ENCODE data around the gene TEAD1.

The TEAD1 gene

DNA sequence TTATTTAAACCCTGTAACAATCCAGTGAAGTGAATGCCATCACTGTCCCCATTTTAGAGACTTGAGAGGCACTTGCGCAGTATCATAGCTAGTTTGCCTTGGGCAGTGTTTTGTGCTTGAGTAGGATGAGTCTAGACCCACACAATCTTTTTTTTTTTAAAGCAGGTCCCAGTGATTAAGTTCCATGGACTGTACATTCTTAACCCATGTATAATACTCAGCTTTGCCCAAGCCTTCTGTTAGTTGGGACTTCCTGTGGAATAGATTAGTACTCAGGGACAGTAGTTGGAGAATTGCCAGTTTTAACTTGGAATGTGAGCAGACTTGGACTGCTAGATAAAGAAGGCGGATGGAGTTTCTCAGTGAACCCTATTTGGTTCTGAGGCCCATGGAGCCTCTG, 226.3 kb downstream of the TEAD1 start:
- peak; percentile 78 for DNase-seq (ENCODE audit: low spot score)

DNA sequence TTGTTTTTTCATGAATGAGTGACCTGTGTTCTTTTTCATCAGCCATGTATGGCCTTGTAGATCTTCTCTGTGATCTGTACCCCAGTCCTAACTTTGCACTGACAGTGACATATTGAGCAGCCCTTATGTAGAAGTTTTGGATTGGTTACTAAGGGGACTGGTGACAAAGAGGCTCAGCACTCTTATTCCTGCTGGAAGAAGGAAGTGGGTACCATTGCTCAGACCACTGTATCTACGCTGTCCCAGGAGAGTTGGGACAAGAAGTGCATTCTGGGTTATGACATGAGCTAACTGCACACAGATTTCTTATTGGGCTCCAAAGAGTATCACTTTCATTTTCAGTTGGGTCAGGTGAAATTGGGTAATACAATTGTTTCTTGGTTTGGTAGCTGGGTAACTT, 227.1 kb downstream of the TEAD1 start:
- no peak for DNase-seq (ENCODE audit: low spot score)

DNA sequence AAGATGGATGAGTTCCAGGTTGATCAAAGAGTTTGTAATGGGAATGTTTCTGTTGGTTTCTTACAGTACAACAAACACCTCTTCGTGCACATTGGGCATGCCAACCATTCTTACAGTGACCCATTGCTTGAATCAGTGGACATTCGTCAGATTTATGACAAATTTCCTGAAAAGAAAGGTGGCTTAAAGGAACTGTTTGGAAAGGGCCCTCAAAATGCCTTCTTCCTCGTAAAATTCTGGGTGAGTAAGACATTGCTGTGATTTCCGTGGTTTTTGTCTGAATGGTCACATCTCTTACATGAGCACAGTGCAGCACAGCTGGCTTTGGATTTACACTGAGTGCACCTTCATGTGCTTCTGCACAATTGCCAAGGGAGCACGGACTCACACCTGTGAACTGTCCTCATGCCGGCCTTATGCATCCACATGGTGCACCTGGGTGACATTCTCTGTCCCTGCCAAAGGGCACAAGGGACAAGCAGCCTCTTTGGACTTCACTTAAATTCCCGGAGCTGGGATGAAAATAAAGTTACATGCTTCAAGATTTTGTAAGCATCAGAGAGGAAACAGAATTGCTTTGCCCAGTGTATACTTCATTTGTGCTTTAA, 227.8 kb downstream of the TEAD1 start:
- DNase-seq (ENCODE audit: low spot score), result peak; percentile 35

DNA sequence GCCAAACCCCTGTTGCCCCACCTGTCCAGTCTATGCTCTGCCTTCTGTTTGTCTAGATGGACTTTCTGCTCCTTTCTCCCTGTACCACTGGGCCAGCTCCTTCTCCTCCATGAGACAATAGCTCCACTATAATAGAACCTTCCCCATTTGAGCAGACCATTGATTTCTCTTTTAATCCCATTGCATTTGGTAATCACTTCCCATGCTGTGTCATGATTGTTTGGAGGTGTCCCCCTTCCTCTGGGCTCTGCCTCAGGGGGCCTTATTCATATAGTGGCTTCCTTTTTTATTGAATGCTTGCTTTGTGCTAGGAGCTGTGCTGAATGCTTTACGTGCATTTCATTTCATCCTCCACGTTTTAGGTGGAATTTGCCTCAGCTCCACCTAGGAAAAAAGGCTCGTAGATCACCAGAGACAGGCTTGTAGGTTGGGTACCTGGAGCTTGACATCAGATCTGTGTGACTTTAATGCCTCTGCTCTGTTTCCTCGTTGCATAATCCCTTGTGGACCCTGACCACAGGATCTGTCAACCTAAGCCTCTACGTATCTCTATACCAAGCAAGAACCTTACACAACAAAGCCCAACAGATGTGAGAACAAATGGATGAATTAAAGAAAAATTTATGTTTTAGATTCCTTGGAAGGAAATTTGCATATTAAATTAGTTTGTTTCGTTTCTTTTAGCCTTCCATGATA, 228.7 kb downstream of the TEAD1 start:
- DNase-seq (ENCODE audit: low spot score), result no peak

DNA sequence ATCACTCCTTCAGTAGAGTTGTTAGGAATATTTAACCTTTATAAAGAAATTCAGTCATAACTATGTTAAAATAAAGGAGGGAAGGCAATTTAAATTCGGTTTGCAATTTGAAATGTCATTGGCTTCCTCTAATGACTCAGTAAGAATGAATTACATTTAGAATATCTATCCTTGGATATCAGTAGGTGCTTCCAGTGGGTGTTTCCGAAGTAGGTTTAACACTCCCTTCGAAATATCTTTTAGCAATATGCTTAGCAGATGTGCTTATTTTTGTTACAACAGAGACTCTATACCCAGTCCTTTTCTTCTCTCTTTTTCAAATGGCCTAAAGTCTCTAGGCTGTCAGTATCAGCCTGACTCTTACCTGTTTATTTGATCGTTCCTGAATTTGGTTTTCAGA, 231.2 kb downstream of the TEAD1 start:
- no peak for DNase-seq (ENCODE audit: low spot score)

DNA sequence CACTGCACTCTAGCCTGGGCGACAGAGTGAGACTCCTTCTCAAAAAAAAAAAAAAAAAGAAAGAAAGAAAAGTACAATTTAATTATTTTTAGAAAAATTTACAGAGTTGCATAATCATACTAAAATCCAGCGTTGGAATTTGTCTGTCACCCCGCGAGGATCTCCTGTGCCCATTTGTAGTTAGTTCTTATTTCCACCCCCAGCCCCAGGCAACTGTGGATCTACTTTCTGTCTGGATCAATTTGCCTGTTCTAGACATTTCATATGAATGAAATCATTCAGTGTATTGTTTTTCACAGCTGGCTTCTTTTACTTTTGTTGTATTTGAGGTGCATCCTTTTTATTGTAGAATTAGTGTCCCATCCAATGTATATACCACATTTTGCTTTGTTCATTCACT, 232.3 kb downstream of the TEAD1 start:
- DNase-seq (ENCODE audit: low spot score), result peak; percentile 26

DNA sequence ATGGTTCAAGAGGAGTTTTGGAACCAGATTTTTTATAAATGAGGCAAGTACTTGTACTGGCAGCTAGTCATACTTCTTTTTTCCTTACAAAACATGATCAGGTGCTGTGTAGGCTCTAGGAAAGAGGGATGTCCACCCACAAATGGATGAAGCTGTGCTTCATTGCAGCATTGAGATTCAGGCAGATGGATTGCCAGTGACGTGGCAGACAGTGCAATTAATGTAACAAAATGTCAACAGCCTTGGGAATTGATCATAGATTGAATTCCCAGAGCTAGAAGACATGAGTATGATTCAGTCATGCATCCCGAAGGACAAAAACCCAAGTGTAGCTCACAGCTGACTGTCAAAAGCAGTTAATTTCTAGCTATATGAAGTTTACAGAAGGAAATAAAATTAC, 235.7 kb downstream of the TEAD1 start:
- DNase-seq (ENCODE audit: low spot score), result peak; percentile 22

DNA sequence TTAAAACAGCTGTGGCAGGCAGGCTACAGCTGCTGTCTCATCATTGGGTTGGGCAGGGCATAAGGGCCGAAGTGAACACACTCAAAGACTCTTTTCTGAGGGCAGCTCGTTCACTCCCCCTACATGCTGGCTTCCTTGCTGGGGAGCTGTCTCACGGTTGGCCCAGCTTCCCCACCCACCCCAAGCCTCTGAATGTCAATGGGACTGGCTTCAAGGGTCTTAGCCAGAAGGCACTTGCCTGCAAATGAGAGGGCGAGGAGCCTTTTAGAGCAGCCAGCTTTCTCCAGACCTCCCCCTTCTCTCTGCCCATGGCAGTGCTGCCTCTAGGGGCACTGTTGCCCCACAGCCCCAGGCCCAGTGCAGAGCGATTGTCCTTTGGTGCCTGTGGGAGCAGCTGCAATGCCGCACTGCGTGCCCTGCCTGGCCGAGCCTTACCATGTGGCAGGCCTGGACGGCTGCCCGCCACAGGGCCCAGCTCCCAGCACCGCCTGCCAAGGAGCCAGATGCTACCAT, 240.2 kb downstream of the TEAD1 start:
- DNase-seq (ENCODE audit: low spot score), result peak; percentile 89

DNA sequence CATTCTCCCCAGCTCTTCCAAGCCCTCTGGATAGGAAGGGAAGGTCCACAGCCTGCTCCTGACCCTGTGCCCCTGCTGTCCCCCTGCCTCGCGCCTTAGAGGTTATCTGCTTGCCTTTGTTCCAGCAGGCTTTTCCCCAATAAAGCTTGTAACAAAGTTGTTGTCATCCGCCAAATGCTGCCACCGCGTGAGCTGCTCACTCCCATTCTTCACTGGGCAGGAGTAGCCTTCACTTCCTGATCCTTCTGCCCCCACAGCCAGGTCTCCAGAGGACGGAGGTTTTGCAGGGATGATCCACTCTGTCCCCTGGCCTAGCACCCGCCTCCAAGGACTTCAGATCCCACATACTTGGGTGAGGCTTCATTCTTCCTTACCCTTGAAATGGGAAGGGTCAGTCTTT, 240.9 kb downstream of the TEAD1 start:
- no peak for DNase-seq (ENCODE audit: low spot score)

DNA sequence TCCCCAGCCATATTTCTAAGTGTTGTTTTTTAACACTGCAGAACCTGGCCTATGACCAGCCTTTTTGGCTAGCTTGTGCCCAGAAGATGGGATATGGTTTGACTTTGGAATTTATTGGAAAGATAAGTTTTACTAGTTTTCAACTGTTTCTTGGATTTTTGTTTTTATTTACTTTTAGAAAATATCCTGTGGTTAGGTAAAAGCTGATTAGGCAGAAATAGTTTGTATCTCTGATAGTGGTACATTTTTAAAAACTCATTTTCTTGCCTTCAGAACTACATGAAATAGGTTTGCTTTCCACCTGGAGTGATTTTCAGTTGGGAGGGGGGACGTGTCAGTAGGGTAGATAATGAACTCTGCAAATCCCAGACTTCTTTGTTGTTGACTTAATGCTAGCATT, 243.6 kb downstream of the TEAD1 start:
- no peak for DNase-seq (ENCODE audit: low spot score)

DNA sequence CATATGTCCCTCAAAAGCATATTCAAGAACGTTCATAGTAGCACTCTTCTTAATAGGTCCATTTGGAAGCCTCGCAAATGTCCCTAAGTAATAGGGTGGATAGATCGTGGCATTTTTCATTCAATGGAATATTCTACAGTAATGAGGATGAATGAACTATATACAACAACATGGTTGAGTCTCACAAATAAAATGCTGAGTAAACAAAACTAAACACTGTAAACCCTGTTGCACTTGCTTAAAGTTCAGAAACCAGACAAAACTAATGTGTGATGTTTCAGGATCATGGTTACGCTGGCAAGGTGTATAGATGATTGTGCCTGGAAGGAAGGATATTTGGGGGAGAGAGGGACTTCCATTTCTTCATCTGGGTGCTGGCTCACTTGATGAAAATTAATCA, 244.4 kb downstream of the TEAD1 start:
- DNase-seq (ENCODE audit: low spot score), result no peak

DNA sequence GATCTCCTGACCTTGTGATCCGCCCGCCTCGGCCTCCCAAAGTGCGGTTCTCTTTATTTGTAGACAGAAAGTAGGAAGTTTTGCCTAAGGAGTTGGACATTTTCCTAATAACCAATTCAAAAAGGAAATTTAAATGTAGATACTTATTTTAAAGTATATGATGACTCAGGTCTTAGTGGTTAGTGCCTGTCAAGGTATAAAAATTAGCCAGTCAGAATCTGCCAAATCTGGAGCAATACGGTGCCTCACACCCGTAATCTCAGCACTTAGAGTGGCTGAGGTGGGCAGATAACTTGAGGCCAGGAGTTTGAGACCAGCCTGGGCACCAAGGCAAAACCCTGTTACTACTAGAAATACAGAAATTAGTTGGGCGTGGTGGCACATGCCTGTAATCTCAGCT, 248.2 kb downstream of the TEAD1 start:
- DNase-seq (ENCODE audit: low spot score), result no peak

DNA sequence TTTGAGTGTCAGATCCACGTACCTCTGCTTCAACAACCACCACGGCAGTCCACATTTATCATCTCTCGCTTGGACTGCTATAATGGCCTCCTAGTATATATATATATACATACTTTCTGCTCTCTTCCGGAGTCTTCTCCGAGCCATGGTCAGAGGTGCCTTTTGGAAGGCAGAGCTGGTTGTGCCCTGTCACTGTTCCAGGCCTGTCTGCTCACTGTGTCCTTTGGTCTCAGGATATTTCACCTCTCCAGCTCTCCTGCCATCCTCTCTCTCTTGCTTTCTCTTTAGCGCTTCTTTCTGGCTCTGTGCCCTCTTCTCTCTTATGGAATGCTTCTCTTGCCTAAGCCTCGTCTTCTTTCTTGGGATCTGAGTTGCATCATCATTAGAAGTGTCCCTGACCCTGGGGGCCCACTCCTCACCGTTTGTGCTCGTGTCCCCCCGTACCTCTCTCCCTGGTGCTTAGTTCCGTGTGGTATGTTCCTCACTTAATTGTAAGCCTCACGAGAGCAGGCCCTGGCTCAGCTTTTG, 248.8 kb downstream of the TEAD1 start:
- no peak for DNase-seq (ENCODE audit: low spot score)

DNA sequence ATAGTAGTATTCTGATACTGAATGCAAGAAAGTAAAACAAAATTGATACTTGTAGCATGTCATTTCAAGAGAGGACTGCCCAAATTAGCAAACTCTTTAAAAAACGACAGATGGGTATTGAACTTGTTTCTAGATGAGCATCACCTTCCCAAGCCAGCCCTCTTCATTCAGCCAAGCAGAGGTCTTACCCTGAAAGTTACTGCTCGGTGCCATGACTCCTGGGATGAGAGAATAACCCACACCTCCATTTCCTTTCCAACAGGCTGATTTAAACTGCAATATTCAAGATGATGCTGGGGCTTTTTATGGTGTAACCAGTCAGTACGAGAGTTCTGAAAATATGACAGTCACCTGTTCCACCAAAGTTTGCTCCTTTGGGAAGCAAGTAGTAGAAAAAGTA, 250.4 kb downstream of the TEAD1 start:
- no peak for DNase-seq (ENCODE audit: low spot score)

DNA sequence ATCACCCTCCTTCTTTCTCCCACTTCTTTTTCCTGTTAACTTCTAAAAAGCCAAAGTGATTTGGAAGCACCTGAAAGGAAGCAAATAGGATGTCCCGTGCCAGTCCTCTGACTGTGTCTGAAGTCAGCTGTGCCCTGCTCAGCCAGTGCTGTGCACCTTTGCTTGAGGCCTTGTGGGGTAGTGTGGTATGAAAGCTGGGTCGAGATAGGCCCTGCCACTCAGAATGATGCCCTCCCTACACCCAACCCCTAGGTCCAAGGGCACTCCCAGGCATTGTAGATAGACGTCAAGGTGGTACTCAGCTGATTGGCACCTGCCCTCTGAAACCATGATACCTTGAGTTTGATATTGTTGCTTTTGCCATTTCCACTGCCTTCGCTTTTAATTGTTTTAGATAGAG, 251.3 kb downstream of the TEAD1 start:
- DNase-seq (ENCODE audit: low spot score), result no peak

DNA sequence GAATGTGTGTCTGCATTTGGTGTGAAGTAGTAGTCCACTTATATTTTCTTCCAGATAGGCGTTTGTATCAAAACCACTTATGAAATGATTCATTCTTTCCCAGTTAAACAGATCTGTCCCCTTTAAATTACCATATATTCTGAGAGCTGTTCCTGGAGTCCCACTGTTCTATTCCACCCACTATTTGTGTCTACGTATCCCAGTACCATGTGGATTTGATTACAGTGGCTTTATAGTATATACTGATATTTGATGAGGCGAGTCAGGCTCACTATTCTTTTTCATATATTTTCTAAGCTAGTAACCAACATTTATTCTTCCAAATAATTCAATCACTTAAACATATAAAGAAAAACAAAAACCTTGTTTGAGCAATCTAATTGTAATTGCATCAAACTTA, 253.0 kb downstream of the TEAD1 start:
- no peak for DNase-seq (ENCODE audit: low spot score)

DNA sequence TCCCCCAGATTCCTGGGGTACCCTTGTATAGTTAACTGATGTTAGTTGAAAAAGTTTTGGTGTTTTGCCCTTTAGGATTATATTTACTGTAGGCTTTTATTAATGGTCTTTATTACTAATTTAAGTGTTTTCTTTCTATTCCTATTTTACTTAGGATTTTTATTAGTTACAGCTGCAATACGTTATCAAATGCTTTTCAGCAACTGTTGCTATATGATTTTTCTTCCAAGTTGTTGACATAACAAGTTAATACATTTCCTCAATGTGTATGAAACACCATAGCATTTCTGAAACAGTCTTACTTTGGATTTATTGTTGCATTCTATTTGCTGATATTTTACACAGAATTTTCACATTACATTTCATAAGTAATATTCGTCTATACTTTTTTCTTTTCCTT, 253.7 kb downstream of the TEAD1 start:
- no peak for DNase-seq (ENCODE audit: low spot score)

DNA sequence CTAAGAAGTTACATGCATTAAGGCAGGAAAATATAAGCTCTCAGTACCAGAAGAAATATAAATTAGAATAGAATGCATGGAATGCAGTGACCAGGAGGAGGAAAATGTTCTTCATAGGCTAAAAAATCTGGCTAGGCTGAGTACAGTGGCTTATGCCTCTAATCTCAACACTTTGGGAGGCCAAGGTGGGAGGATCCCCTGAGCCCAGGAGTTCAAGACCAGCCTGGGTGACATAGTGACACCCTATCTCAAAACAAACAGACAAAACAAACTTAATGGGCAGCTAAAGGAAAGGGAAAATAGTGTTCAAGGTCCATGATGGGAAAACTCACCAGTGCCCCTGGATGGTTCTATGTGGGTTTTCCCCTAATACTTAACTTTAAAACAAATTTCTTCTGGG, 256.6 kb downstream of the TEAD1 start:
- DNase-seq (ENCODE audit: low spot score), result no peak

DNA sequence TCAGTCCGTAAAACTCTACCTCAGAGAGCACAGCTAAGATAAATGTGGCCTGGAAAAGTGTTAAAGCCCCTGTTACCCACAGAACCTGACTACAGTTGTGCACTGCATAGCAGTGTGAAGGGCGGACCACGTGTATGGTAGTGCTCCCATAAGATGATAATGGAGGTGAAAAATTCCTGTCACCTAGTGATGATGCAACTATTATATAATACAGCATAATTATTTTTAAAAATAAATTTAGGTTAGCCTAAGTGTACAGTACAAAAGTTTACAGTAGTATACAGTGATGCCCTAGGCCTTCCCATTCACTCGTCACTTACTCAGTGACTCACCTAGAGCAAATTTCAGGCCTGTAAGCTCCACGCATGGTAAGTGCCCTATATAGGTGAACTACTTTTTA, 258.3 kb downstream of the TEAD1 start:
- no peak for DNase-seq (ENCODE audit: low spot score)

DNA sequence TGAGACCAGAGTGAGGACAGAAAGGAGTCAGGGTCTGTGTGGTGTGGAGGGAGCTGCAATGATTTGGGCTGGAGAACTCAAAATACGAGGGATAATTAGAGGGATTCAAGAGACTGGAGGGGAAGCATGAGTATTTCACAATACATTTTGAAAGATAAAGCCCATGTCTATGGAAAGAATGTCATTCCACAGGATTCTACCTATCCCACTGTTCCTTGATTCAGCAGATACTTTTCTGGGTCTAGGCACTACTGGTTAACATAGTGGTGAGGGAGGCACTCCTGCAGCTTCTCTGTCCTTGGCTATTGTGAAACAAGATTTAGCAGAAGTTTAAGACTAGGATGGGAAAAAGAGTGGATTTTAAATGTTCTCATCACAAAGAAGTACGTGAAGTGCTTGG, 262.0 kb downstream of the TEAD1 start:
- no peak for DNase-seq (ENCODE audit: low spot score)

DNA sequence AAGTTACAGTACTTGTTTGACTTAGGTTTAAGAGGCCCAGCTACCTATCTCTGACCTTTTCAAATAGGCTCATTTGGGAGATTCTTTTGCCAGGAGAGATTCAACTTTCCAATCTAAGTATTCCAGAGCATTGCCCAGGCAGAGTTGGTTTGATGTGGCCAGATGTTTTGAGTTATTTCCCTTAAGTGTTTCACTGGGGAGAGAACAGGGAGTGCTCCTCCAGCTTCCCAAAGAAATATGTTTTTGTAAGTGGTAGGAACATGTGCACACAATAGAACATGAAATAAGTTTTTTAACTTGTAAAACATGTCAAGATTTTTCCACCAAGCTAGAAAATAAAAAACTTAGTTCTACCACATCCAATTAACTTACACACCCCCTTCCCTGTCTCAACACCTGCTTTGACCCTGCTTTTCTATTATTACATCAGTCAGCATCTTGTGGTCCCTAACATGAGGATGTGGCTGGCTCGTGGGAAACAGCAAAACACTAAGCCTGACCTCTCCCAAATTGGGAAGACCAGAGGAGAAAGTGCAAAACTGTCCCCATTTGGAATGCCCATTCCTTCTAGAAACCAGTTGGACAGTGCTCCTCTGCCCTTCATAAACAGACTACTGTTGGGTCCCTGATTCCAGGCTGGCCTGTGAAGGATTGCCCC, 264.5 kb downstream of the TEAD1 start:
- DNase-seq (ENCODE audit: low spot score), result no peak

DNA sequence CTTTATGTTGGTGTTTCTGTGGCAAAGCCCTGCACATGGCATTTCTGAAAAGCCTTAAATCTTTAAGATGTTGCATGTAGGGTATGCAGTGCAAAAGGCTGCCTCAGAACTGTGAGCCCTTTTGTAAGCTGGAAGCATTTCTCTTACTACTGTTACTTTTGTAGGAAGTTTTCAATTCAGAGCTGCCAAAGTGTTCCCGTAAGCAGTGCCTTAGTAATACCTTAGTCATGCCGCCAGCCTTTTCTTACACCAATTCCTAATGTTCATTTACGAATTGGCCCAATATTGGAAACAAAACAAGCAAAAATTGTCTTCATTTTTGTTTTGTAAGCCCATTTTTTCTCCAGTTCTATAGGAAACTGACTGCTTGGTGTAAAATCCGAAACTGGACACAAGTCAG, 267.4 kb downstream of the TEAD1 start:
- no peak for DNase-seq (ENCODE audit: low spot score)

DNA sequence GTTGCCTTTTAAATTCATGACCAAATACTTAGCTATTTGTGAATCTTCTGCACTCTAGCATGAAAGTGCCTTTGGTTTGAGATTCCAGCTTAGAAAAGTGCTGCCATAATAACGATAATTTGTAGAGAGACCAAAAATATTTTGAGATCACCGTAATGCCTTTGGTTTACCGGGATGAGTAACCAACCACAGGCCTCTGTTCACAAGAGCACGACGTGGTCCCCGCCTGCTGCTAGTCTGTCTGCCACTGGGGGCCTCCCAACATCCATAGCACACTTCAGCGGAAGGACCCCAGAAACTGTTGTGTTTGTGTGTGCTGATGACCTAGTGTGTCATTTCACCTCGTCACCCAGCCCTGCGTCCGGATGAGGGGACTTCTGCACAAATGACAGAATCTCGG, 267.9 kb downstream of the TEAD1 start:
- no peak for DNase-seq (ENCODE audit: low spot score)

Measured in AG20443 (cell line).